Activated CD4-positive, alpha-beta T cell treated with anti-CD3 and anti-CD28 coated beads for 1 hour (primary cell): ENCODE results near the gene MS4A8.
"Not testable (repeated sequence)": the region's sequence is repeated elsewhere in the genome, so short reads cannot be mapped to it uniquely, and the experiment has no call there.

Experiments used
- DNase-seq: peaks from one replicate; pipeline ENCODE4 v3.0.0-alpha.2; 2020

The MS4A8 gene

DNA sequence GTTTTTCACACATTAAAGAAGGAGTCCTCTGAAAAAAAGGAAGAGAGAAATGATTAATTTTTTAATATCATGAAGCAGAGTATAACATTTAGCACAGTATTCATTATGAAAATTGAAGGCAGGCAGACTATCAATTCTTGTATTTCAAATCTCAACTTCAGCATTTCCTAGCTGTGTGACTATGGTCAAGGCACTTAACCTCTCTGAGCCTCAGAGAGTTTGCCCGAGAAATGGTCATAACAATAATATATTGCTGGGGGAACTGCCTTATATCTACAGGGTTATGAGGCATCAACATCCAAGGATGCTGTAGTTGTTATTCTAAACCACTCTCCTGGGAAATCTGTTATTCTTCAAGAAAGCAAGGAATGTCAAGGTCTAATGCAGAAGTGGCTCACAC lies 26.2 kb downstream of the MS4A8 start:
- no peak for DNase-seq

DNA sequence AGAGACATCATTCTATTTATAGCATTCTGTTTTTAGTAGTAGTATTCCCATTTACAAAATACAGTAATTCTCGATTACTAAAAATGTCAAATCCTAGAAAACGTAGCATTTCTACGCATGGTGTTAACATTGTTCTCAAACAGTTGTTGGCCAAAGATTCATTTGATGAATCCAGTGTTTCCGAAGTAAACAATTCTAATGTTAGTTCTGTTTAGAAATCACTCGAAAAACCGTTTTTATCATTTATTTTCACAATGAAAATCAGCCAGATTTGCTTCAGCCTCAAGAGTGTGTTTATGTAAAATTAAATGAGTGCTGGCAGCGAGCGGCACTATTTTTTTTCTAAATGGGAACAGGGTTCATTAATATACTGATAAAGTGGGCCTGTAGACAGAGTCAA lies 32.2 kb downstream of the MS4A8 start:
- no peak for DNase-seq

DNA sequence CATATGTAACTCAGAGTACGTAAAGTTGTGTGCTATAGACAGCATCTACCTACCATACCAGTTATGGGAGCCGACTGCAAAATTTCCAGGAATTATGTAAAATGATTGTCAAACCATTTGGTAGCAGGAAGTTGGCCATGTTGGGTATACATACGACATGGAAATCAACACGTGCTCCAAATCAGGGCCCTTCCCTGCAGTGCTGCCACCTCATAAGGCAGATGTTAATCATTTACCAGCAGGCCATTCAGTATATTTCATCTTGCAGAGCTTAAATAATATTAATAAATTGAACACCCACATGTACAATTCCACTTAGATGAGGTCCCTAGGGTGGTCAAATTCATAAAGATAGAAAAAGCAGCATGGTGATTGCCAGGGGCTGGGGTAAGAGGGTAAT lies 34.9 kb downstream of the MS4A8 start:
- DNase-seq = no peak

DNA sequence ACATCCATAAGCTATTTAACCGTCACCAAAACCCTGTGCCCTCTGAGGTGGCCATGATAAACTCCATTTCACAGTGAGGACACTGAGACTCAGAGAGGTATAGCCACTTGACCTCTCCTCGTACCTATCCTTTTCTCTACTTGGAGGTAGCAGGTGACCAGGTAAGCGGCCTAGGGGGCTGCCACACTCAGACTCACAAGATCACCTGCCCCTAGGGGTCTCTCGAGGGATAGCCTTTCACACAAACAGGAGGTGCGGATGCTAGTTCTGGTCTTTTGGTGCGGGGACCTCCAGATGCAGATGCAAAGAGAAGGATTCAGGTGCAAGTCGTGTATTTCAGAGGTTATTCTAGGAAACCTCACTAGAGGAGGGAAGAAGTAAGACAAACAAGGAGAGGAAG lies 39.7 kb downstream of the MS4A8 start:
- no peak for DNase-seq

DNA sequence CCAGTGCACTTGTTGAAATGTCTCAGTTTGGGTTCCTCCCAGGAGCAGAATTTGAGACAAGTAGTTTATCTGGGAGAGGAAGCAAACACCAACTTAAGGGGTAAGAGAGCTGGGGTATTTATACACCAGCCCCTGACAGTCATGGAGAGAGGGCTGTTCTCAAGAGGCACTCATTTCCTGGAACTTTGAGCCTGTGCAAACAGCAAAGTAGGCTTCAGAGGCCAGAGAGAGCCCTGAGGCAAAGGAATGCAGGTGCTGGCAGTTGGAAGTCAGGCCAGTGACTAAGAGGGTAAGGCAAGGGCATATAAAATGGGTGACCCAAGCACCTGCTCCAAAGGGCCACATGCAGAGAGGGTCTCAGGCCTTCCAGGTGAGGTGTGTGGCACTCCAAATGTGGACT lies 41.2 kb downstream of the MS4A8 start:
- DNase-seq = no peak

DNA sequence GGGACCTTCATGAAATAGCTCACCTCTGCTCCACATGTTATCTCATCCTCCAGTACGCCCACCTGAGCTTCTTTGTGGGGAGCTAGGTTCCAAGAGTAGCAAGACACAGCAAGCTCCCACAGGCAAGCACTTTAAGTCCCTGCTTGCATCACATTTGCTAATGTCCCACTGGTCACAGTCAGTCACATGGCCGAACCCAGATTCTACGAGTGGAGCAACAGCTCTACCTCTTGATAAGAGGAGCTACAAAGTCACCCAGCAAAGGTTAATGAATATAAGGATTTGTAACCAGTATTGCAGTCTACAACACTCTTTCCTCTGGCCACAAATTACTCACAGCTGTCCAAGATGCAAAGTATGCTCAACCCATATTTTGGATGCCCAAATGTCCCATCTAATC lies 42.0 kb downstream of the MS4A8 start:
- no peak for DNase-seq

DNA sequence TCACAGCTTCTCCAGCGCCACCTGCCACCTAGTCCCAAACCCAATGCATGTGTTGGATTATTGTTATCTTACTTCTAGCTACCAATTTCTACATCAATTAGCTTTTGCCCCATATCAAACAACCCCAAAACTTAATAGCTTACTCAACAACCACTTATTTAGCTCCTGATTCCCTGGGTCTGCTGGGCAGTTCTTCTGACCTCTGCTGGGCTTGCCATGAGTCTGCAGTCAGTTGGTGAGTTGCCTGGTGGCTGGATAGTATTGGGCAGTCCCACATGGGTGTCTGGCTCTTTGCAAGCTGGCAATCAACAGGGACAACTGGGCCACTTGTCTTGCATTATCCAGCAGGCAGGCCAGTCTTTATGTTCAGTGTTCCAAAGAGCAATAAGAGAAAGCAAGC lies 43.6 kb downstream of the MS4A8 start:
- DNase-seq = no peak

DNA sequence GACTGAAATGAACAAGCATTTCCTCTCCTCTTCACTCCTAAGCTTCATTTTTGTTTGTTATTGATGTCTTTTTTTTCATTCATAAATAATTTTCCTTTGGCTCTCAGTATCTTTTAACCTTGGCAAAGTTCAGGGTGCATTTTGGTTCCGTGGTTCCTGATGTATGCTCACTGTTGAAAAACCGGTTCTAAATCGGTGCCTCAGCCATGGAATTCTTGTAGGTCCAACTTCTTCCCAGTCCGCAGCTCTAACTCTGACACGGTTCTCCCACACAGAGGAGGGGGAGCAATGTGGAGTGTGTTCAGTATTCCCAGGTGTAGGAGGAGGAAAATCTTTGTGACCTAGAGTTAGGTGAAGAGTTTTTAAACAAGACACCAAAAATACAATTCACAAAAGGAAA lies 44.7 kb downstream of the MS4A8 start:
- DNase-seq = no peak

DNA sequence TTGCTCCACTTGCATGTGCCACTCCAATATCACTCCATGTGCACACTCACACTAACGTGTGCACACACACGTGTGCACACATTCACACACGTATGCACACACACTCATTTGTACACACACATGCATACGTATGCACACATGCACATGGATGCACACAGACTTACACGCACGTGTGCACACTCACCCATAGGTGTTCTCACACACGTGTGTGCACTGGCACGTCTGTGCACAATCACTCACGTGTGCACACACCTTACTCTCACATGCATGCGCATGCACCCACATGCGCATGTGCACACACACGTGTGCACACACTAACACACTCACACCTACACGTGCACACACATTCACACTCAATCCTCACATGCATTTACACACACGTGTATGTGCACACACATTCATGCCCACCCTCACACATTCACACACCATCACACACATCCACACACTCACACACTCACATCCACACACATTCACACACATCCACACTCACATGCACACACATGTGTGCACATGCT lies 48.0 kb downstream of the MS4A8 start:
- no peak for DNase-seq

DNA sequence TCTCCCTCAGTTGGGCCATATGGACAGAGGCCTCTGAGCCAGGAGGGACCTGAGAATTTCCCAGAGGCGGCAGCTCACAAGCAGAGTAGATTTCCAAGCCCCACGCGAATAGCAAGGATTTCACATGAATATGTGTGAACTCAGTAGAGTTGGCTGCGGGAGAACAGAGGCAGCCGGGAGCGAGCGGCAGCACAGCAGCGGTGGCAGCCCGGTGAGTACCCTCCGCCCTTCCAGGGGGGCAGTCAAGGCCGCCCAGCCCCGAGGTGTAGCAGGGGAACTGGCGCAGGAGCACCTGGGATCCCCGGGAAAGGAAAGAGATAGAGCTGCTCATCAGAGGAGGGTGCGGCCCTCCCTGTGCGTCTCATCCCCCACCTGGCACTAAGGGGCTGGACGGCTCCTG lies 48.8 kb downstream of the MS4A8 start:
- DNase-seq = no peak

DNA sequence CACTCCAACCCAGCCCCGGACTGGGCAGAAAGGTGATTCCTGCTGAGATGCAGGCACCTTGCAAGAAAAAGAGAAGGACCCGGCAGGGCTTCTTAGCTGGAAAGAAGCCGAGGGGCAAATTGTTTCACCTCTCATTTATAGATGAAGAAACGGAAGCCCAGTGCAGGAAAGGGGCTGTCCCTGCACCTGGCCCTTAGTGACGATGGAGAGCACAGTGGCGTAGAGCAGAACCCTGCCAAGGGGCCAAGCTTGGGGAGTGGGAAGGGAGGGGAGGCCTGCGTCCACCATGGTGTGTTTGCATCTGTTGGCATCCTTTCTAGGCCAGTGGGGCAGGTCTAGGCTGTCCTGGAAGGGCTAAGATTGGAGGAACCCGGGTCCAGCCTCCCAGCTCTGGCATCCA lies 49.4 kb downstream of the MS4A8 start:
- DNase-seq = no peak

DNA sequence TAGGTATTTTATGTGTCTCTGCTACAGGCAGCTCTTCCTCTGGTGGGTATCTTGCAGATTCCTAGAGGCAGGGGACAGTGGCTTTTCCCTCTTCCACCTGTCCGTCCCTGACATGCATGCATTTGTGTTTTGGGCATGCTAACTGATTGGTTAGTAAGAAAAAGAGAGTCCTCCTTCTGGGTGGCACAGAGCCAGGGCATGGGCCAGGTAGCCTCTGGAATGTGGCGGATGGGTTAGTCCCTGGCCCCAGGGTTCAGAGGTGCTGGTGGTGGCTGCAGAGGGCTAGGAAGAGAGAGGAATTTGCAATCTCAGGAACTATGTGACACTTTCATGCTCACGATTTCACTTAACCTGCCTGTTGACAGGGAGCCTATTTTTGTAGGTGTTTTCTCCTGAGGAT lies 51.5 kb downstream of the MS4A8 start:
- no peak for DNase-seq

DNA sequence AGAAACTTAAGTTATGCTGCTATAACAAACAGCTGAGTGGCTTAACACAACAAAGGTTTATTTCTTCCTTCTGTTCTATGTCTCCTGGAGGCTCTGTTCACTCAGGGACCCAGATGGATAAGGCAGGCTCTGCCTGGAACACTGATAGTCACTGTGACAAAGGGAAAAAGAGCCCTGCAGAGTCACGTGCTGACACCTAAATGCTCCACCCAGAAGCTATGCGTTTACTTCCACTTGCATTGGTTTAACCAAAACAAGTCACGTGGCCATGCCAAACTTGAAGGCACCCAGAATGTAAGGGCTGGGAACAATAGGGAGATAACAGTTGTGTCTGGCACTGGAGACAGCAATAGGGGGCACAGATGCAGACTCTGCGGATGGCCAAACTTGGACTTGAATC lies 53.9 kb downstream of the MS4A8 start:
- no peak for DNase-seq

DNA sequence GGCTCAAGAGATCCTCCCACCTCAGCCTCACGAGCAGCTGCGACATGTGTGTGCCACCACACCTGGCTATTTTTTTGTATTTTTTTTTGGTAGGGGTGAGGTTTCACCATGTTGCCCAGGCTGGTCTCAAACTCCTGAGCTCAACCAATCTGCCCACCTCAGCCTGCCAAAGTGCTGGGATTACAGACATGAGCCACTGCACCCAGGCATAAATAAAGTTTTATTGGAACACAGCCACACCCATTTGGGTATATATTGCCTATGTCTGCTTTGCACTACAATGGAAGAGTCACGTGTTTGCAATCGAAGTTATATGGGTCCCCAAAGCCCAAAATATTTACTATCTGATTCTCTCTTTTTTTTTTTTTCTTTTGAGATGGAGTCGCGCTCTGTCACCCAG lies 55.5 kb downstream of the MS4A8 start:
- no peak for DNase-seq

DNA sequence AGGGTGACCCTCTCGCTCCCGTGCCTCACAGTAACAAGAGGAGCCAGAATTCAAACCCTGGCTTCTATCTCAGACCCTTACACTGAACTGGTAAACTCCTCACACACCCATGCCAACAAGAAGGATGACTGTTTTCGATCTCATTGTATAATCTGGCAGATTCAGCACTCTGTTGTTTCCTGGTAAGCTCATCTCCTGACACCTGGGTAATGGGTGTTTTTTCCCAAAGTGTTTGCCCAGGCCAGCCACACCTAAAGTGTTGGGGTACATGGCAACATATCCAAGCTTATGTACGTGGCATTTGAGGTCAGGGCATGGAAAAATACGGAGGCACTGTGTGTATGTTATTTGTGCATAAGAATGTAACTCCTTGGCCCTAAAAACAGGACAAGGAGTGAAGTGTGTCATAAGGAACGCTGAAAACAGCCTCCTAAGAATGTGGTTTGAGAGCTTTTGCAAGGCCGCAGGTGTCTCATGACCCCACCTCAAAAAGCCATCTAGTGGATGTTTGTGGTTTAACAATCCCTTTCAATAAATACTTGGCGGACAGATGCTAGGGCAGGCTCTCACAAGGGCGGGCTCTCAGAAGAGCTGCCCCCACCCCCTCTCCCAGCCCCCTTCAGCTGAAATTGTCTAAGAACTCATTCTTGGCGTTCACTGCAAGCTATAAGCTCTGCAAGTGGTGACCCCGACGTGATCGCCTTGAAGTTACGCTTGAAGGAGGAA lies 57.1 kb downstream of the MS4A8 start, which contains the start of gene MS4A15:
TSS of gene MS4A15 (plus strand) at position 561 of the 726 bp plus-strand sequence. CDS start 6,867 bp downstream, outside the sequence.
- no peak for DNase-seq

DNA sequence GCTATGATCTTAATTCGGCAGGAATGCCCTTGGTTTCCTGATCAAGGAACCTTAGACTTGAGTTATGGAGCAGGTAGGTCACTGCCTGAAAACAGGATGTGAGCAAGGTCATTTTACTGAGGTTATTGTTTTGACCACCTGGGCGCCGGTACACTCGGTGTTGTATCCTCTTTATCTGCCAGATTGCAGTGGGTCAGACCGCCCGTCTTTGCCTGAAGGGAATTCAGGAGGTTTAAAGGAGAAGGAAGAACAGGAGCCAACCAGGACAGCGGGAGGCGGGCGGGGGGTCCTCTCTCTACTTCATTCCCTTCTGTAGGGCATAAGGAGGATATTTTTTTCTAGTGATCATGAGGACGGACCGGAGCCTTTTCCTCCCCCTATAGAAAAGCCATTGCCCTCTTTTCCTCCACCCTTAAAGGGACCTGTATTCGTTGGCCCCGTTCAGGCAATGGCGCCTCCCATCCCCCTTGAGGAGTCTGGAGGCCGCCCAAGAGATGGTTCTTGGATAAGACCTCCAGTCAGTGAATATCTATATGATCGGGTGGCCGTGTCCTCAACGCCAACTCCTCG lies 57.9 kb downstream of the MS4A8 start:
- DNase-seq = no peak

DNA sequence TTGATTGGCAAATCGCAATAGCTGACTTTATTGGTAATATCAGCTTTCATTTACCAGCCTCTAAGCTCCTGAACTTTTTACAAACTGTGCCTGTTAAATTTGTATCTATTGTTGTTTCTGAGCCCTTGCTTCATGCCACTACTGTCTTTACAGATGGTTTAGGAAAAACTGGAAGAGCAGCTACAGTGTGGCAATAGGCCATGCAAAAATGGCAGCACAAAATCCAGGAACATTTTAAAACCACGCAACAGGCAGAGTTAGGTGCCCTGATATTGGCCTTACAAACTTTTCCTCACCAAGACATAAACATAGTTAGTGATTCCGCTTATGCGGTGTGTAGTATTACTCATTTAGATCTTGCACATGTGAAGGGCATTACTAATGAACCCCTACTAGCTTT lies 59.3 kb downstream of the MS4A8 start:
- DNase-seq = not testable (repeated sequence)

DNA sequence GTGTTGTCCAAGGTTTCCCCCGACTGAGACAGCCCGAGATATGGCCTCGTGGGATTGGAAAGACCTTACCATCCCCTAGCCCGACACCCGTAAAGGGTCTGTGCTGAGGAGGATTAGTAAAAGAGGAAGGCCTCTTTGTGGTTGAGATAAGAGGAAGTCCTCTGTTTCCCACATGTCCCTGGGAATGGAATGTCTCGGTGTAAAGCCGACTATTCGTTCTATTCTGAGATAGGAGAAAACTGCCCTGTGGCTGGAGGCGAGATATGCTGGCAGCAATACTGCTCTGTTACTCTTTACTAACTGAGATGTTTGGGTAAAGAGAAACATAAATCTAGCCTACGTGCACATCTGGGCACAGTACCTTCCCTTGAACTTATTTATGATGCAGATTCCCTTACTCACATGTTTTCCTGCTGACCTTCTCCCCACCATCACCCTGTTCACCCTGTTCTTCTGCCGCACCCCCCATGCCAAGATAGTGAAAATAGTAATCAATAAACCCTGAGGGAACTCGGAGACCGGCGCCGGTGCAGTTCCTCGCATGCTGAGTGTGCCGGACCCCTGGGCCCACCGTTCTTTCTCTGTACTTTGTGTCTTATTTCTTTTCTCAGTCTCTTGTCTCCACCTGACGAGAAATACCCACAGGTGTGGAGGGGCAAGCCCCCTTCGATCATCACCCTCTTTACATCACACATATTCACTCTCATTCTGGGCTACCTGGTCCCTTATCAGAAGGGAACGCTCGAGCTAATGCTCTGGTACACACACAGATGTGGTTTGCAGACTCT lies 60.2 kb downstream of the MS4A8 start:
- DNase-seq = not testable (repeated sequence)

DNA sequence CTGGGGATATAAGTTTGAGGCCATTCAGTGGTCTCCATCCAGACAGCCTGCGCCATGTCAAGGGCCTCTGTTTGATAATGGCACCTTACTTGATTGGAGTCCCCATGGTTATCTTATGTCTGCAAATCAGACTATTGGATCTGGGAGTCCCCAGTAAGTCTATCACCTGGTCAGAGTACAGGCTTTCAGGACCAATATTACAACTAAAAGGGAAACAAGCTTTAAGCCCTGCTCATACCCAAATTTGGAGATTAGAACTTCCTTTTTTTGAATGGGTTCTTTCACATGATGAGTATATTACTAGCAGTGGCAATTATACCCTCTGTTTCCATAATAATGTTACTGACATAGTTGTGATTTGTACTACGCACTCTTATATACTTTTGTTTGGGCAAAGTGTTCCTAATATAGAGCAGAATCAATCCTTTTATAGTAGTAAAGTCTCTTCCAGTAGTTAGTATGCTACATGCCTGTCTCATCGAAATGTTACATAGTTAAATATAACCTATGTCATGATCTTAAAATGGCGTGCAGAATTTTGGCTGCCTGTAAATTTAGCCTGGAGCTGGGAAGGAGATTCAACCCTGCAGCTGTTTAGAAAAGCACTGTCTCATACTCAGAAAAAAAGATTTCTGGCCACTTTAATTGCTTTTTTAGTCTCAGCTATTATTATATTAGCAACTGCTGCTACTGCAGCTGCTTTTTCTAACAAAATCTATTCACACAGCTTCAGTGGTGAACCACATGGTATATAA lies 62.2 kb downstream of the MS4A8 start:
- no peak for DNase-seq

DNA sequence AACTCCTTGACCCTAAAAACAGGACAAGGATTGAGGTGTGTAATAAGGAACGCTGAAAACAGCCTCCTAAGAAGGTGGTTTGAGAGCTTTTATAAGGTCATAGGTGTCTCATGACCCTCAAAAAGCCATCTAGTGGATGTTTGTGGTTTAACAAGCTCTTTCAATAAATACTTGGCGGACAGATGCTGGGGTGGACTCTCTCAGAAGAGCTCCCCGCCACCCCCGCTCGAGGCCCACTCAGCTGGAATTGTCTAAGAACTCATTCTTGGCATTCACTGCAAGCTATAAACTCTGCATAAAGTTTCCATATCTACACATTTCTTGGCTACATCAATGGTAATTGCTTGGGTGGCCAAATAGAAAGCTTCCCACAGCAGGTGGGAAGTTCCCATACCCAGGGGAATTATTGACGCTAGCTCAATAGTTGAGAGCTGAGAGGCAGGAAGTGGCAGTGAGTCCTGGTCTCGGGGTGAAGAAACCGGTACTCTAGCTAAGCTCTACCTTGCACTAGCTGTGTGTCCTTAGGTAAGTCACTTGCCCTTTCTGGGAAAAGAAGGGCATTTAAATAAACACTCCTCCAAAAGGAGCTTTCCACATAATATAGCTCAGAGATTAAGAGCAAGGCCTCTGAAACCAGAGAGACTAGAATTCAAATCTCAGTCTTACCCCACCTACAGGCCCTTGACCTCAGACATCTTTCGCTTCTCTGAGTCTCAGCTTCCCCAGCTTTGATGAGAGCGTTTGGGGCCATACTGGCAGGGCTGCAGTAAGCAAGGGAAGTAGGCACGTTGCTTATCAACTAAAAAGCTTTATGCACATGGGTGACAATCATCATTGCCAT lies 63.7 kb downstream of the MS4A8 start:
- DNase-seq = no peak

DNA sequence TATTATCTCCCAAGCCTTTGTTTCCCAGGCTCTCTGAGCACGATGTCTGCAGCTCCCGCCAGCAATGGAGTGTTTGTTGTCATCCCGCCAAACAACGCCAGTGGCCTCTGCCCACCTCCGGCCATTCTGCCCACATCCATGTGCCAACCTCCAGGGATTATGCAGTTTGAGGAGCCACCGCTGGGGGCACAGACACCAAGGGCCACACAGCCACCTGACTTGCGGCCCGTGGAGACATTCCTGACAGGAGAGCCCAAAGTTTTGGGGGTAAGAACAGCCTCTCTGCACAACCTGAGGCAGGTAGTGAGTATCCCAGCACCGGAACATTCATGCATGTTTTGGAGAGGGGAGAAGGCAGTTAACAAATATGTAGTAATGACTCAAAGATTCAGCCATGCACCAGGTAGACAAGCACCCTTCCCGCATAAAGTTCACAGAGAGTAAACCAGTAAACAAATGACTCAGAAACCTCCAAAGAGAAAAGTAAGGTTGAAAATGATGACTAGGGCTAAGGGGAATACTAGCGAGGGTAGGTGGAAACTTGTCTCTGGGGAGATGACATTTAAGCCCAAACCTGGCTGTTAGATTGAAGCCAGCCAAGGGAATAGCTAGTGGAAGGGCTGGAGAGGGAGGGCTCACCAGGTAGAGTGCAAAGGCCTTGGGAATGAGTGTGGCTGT lies 64.4 kb downstream of the MS4A8 start:
- DNase-seq = no peak

DNA sequence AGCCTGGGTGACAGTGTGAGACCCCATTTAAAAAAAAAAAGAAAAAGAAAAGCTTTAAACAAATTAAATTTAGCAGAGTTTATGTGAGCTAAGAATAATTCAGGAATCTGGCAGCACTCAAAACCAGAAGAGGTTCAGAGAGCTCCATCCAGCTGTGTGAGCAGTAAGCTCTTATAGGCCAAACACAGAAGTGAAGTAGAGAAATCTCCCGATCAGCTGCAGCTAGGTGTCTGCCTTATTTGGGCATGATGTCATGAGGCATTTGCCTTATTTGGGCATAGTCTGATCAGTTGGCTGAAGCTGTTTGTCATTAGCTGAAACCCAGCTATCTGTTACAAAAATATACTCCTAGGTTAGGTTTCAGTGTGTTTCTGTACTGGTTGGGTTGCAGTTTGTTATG lies 65.5 kb downstream of the MS4A8 start:
- DNase-seq = no peak
